ENCODE measurements around the gene ABCC9.

ABCC9 gene

DNA sequence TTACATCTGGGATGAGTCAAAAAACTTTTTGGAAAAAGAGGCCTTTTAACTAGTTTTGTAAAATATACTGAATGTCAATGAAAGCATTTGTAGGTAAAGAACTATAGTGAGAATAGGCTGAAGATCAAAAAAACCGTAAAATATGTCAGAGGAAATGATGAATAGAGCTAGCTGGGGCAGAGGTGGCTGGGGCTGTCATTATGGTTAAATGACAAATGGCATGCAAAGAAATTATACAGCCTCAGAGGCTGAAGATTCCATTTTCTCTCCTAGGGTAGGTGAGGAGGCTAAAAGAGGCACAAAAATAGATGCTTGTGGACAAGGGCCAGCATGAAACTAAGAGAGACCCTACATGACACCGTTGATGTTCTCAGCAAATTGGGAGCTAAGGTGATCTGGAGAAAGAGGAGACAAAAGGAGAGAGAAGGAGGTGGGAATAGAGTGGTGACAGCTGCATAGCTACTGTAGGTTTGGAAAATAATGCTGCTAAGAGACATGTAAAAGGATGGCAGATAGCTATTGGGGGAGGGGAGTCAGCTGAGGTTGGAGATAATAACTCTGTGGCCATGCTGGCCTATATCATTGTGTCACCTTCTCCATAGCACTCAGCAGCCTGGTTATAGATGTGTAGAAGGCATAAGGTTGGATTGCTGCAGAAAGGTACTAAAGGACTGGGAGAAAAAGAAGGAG is 63.8 kb downstream of the ABCC9 start:
- DNase-seq: no peak

DNA sequence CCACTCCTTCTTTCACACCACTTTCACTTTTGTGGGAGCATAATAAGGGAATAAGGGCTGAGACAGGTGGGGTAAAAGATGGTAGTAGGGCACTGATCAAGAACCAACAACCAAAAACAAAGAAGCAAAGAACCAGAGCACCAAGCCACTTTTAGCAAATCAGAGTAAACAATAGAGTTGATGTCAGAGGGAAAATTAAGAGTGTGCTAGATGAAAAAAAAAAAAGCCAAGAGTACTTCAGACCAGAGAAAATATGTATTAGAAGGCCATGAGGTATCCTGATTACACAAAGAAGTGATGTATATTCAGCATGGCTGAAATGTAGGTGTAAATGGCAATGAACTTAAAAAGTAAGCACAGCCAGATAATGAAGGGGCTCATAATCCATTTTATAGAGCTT is 75.4 kb downstream of the ABCC9 start:
- no peak for DNase-seq

DNA sequence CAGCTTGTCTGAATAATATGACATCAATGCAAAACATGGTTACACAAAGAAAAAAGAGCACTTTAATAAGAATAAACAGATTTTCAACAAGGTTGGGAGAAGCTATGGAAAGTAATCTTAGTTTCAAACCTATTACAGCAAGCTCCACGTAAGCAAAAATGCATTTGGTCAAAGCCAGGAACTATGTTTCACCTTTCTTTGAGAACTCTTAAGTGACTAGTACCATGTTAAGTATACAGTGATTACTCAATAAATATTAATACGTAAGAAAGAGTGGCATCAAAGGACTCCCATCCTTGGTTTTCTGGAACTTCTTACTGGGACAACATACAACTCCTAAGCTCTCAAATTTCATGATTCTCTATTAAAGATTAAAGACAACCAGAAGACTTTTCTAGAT is 80.7 kb downstream of the ABCC9 start:
- DNase-seq: no peak

DNA sequence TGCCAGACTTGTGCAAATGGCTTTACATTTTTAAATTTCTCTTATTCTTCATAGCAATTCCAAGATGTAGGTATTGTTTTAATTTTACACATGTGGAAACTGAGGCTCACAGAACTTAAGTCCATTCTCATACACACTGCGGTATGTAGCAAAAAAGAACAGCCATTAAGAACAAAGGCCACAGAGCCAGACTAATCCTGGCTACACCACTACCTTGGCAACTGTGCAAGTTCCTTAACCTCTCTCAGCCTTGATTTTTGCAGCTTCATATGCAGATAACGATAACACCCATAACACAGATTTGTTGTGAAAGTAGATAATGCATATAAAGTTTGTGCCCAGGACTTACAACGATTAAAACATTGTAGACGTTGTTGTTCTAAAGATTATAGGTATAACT is 81.1 kb downstream of the ABCC9 start:
- DNase-seq: no peak

DNA sequence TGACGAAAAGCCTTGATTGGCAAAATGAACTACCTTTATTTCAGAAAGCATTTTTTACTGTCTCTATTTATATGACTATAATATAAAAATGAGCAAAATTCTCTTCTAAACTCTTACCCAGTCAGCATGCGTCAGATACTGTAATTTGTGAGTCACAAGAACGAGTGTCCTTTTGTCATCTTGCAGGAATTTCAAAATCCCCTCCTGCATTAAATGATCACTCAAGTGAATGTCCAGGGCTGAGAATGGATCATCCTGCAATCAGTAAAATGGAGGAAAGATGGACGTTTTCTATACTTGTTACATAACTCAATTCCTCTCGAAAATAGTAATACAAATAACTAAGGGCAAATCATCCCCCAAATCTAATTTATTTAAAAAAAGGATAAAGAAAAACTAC is 89.0 kb downstream of the ABCC9 start:
- DNase-seq: no peak

DNA sequence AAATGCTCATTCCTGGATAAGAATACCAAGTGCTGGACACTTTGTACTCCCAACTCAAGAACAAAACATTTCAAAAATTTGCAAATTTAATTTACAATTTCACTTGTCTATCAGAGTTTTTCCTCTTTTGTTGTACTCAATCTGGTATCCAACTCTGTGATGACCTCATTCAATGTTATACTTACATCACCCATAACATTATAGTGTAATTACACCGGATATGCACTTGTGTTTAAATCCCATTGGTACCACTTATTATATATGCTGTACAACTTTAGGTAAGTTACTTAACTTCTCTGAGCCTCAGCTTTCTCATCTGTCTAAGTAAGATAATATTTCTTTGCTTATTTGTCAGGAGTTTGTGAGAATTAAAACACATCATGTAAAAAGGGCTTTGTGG is 90.1 kb downstream of the ABCC9 start:
- DNase-seq: no peak

DNA sequence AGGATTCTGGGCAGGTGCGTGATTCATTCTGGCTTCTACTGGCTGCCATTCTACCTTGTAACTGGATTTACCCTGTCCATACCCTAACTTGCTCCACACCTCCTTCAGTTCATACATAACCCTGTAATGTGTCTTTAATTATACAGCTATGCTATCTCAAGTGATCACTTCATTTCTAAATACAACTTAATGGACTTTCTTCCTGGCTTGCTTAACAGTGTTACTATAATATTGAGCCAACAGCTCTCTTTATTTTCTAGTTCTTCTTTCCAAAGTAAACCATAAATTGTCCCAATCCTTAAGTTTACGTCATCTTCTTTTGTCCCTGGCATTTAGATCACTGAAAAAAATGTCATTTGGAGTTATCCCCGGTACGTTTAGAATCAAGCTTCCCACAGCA is 90.8 kb downstream of the ABCC9 start:
- DNase-seq: no peak

DNA sequence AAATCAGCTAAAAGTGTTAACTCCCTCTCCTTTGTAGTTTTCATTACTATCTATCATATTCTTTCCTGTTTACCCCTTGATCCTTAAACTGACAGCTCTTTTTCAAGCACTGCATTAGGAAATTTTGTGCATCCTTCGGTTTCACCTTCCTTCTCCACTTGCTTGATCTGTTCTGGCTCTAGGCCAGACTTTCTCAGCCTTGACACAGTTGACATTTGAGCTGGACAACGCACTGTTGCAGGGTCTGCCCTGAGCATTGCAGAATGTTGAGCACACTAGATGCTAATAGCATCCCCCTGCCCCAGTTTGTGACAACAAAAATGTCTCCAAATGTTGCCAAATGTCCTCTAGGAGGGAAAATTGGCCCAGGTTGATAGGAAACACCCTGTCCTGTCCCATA is 91.3 kb downstream of the ABCC9 start:
- DNase-seq: no peak

DNA sequence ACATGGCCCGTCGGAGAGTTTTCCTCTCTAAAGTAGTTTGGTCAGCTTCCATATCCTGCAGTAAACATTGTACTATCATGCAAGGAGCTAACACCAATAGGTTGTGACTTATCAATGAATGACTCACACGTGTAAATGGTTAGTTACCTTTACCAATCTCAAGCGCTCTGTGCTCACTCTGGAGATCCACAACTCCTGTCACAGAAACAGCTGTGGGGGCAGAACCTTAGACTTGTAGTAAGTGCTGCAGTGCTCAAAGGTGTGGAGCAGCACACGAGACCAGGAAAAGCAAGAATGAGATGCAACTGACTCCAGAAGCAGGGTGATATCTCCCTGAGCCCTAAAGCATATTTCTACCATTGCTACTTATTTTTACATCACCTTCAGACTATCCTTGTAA is 93.0 kb downstream of the ABCC9 start:
- DNase-seq: no peak

DNA sequence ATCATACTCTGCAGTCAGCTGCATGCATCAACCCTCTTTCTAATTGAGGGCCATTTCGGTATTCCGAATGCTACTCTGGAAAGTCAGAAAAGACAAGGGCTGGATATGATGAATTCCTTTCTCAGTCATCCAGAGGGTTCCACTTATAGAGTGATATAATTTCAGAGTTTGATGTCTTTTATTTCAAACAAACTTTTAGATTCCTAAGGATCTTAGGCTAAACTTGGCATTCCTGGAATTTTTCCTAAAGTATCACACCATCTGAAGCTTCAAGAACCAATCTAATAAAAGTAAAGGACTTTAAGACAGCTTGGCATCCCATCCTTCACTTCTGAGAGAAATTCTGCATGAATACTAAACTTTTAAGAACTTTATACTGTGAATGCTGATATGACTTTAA is 97.4 kb downstream of the ABCC9 start:
- DNase-seq: no peak

DNA sequence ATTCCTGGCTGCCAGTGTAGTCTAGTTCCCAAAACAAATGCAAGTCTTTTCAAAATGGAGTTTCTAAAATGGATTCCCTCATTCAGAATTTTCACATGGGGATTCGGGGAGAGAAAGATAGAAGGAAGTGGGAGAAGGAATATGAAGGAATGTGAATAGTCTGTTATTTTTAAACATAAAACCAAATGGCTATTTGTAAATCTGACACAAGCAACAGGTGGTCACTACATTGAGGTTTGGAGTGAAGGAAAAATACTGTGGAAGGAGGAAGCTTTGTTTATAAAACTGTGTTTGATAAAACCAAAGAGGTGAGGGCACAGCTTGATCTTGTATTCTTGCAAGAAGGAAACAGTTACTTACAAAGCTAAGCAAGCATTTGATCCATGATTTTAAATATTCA is 101.5 kb downstream of the ABCC9 start:
- no peak for DNase-seq

DNA sequence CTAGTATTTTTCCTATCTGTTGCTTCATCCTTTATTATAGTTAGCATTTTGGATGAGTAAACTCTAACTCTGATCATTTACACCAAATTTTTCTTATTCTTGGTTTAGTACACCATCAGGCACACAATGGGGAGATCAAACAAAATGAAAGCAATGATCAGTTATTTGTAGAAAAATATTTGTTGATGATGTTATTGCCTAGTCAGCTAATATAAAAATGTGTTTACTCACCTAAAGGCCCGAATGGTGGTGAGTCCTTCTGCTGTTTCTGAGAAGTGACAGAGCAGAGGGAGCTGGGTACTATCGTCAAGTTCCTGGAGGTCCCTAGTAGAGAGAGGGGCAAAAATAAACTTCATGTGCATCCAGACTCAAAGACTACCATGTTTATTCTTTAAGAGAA is 103.4 kb downstream of the ABCC9 start:
- no peak for DNase-seq

DNA sequence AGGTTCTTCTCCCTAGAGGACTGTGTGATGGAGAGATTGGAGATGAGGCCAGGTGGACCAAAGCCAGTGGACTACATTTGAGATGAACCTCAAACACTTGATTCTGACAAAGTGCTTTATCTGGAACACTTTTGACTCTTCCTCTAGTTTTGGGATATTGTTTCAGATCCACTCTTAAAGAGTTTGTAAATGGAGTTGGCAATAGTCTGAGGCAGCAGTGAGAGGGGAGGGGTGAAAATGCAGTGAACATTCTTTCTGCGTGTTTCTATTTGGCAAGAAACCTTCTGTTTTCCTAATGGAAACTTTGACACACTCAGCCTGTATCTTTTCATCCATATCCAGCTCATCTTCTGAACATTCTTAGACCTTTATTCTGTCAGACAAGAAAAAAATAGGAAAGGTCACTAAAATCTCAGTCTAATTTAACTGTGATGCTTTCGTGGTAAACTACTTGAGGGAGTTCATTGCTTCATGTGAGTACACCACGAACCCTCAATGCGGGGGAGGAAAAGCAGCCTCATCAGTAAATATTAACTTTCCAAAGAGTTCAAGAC is 109.4 kb downstream of the ABCC9 start:
- DNase-seq: no peak

DNA sequence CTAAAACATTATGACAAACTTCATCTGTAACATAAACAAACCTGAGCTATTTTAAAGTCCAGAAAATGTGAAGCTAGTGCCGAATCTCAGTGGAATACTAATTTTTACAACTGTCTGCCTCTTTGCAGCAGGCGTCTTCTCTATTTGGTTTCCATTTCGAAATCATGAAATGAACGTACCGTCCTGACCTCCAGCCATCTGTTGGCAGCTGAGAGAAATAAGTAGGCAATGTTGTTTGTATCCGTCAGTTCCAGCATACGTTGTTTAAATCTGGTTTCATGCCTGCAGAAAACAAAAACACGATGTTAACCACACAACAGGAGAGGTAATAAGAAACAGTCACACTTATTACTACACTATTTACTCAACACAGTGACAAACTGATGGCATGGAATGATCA is 112.4 kb downstream of the ABCC9 start:
- DNase-seq: no peak

DNA sequence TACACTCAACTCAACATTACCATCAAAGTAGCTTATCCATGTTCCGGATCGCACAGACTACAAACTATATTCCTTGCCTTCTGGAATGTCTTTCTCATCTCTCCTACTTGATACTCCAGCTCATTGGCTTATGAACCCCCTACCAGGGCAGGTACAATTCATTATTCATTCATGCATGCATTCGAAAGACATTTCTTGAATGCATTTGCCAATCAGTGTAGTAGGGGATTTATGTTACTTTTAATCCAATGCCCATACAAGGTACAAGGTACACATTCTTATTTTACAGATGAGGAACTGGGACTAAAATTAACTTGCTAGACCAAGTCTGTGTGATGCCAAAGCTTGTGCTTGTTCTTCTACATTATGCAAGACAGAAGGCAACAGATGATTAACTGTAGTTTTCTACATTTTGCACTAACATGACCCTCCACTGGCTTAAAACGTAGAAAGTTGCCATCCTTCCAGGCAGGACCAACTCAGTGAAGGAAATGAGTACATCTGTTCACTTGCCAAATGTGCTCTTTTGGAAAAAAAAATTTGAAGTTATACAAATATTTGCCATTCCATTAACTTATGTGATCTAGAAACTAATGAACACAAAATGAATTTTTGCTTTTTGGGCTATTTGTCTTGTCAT is 113.0 kb downstream of the ABCC9 start:
- no peak for DNase-seq

DNA sequence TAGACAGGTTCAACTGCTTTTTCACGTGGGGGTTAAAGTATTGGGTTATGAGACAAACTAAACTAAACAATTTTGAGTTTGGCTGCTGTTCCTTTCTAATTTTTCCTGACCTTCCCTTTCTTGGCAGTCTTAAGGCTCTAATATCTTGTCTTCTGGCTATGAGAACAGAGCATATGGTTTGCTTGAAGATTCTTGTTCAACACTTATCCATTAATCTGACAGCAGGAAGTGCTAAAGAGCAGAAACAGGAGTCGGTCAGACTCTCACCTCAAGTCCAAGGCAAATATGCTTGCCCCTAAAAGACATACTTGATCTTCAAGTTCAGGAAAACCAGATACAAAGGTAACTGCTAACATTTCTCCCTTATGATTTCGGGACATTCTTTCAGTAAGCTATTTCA is 114.1 kb downstream of the ABCC9 start:
- no peak for DNase-seq

DNA sequence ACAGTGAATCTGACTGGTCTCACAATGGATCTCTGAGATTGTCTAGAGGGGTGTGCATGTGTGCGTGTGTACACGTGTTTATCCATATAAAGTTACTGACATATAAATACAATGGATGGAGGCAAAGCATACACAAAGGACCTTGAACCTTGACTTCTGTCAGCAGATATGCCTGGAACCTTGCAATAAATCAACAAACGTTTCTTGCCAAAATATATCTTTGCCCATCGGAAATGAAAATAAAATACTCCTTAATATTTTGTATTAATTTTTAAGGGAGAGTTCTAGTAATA is 114.7 kb downstream of the ABCC9 start:
- no peak for DNase-seq

DNA sequence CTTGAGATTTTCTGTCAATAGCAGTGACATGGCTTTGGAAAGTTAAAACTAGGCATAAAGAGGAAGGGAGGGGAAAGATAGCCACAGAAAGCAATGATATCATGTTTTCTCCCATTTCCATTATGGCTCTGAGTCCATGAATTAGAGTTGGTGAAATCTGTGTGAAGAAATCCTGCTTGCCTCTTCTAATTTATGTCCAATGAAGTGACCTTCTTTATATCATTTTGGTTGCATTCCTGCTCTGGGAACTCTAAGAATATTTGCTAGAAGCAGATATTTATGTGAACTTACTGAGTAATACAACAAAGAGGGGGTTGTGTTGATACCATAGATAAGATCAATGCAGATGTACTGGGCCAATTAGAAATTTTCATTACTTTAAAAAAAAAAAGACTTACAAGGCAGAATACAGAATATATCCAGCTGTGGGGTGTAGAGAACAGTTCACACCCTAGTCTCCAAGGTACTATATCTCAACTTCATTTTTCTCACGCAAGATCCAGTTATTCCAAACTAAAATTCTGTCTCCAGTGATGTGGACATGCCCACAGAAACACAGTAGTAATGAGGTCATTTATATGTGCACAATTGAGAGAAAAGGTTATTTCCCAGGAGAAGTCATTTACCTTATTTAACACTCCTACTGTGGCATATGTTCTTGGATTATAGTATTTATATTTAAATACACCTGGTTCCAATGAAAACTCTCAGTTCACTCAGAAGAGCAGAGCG is 115.2 kb downstream of the ABCC9 start:
- DNase-seq: no peak

DNA sequence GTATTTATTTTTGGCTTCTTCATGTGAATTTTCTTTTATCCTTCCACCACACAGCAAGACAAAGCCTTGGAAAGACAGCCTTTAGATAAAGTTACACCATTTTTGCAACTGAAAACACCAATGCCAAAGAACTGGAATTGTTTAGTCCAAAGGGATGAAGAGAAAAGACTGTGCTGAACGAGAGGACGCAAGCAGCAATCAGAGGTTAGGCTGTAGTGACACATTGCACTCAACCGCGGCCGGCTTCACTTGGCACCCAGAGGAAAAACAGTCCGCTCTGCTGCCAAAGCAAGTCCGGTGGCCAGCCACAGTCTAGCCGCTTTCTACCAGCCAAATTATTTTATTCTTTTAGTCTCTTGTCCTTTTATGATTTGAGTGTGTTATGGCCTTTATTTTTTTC is 117.6 kb downstream of the ABCC9 start:
- no peak for DNase-seq

DNA sequence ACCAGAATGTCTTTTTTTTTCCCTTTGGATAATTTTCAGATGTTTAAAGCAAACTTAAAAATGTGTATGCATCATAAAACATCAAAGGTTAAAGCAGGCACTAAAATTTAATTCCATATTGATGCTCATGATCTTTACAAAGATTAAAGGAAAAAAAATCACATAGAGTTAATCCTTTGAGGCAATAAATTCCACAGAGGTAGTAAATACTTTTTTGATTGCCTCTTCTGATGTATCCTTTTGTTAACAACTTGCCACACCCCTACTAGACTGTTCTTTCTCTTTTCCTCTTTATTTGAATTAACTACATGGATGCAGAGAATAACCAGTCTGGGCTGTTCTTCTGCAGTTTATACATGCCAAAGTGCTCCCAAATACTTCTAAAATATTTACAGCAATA is 121.5 kb downstream of the ABCC9 start:
- no peak for DNase-seq

DNA sequence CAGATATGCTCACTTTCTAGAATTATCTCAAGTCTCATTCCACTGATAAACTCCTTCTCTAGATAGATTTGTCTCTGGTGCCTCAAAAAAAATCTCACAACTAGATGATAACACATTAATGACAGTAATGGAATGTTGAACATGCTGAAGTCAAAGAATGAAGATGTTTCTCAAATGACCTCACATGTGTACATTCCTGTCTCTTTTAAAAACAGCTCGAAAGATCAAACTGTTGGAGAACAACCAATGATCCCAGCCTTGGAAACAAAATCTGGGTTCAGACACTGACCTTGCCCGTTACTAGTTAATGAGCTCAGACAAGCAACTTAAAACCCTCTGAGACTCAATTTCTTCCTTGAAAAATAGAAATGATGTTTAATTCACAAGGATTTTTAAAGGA is 122.0 kb downstream of the ABCC9 start:
- no peak for DNase-seq

DNA sequence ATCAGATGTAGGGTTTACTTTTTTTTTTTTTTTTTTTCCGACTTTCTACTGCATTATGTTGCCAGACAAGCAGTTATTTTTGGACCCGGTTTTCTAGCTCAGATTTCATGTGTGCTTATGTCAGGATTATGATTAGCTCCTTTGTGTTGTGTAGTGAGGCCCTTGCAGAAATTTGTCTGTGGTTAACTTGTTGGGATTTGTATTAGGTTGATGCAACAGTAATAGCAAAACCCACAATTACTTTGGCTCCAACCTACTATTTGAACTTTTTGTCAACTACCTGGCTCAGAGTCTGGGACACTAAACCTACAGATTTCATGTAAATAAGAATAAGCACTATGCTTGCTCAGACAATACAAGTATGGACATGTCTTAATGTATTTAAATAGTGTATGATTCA is 122.6 kb downstream of the ABCC9 start:
- no peak for DNase-seq

DNA sequence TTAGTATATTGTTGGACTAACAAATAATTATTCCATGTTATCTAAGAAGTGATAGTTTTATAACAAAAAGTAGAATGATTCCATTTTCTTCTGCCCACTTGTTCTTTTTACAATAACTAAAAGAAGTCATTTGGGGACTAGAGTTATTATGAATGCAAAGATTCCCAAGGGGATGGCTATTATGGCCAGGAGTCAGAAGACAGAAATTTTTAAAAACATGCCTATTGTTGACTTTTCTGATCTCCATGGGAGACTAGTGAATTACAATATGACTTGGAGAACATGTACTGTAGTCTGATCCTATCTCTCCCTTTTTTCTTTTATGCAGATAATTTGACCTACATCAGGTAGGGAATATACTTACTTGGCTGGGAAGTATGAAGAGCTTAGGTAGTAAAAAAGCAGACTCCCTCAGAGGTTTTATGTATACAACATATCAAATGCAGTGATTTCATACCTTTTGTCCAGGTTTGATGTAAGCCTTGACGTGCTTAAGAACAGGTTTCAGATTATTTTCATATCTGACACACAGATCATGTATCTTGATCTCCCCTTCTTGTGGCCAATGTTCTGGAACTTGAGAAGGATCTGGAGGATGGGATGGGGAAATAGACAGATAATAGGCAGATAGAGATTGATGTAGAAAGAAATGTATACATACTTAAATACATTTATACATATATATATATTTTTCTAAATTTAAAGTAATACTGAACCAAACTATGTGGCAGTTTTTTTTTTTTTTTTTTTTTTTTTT is 125.7 kb downstream of the ABCC9 start:
- no peak for DNase-seq

DNA sequence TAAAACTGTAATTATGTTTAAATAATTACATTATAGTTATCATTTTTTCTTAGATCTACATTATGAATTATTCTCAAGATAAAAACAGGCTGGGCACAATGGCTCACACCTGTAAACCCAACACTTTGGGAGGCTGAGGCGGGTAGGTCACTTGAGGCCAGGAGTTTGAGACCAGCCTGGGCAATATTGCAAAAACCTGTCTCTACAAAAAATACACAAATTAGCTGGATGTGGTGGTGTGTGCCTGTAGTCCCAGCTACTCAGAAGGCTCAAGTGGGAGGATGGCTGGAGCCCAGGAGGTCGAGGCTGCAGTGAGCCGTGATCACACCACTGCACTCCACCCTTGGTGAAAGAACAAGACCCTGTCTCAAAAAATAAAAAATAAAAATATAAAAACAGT is 126.4 kb downstream of the ABCC9 start:
- no peak for DNase-seq

Data from activated CD4-positive, alpha-beta T cell treated with anti-CD3 and anti-CD28 coated beads, Interleukin-2, amount 50 U/mL, for 48 hours (primary cell).